GM12874 (cell line): ENCODE measurements around the gene SELENBP1.

Experiments
- TF ChIP-seq, protein P1 (sequence below): IDR thresholded peaks from 2 replicates; pipeline ENCODE4 v1.5.1; 2011; ENCODE audit warnings: low read depth, mild to moderate bottlenecking, control low read depth, low read length, moderate library complexity; ENCODE audit not compliant: insufficient read depth

Gene SELENBP1

DNA sequence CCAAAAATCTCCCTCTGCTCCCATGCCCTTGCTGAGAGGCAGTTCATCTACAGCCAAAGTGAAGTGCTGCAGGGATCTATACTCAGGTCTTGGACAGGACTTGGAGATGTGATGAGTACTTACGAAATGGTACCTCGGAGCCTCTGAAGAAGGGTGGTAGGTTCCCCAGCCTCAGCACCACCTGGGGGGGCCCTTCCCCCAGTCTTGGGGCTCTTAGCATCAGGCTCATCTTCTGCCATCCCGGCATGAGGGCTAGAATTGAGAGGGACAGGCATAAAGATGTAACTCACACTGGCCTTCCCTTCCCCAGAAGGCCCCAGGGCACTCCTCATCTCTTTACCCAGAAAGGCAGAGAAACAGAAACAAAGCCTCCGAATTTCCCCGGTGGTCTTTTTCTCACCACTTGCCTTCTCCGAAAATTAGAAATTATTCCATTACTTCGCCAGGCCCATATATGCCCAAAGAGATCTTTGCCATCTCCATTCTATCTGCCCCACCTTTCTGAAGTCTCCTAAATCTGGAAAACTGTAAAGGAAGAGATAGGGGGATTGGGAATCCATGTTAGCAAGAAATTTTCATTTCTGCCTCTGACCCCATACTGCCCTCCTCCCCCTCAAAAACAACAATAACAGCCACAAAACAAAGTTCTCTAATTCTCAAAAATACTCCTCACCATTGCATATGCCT lies 26.3 kb downstream of the SELENBP1 start:
- TF ChIP-seq, protein P1, sequence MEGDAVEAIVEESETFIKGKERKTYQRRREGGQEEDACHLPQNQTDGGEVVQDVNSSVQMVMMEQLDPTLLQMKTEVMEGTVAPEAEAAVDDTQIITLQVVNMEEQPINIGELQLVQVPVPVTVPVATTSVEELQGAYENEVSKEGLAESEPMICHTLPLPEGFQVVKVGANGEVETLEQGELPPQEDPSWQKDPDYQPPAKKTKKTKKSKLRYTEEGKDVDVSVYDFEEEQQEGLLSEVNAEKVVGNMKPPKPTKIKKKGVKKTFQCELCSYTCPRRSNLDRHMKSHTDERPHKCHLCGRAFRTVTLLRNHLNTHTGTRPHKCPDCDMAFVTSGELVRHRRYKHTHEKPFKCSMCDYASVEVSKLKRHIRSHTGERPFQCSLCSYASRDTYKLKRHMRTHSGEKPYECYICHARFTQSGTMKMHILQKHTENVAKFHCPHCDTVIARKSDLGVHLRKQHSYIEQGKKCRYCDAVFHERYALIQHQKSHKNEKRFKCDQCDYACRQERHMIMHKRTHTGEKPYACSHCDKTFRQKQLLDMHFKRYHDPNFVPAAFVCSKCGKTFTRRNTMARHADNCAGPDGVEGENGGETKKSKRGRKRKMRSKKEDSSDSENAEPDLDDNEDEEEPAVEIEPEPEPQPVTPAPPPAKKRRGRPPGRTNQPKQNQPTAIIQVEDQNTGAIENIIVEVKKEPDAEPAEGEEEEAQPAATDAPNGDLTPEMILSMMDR: no peak

DNA sequence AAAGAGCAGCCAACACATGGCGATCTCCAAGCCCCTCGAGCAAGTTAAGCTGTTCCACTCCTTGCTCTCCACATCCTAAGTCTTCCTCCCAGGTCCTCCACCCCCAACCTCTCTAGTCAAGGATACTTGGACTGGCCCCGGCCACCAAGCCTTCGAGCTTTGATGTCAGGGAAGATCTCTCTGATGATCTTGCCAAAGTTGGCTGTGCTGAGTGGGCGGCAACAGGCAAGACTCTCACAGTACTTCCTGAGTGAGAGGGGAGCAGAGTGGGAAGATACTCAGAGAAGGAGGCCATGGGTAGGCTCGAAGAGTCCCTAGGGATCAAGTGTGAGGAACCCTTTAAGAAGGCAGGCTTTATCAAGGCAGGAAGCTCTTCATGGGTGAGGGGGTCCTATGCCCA lies 28.2 kb downstream of the SELENBP1 start:
- TF ChIP-seq, protein P1: no peak

DNA sequence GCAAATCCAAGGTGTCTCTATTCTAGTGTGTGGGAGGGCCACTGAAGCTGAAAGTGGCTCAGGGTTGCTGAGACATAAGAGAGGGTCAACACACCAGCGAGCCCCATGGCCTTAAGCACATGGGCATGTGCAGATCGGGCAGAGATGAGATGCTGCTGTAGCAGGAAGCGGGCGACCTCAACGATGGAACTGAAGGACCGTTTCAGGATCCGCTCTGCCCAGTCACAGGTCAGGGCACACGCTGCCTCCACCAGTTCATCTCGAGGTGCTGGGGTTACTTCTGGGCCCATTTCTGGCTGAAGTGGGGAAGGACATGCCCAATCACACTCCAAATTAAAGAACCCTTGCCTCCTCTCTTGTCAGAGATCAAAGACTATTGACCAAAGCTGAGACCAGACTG lies 28.9 kb downstream of the SELENBP1 start:
- TF ChIP-seq, protein P1: no peak

DNA sequence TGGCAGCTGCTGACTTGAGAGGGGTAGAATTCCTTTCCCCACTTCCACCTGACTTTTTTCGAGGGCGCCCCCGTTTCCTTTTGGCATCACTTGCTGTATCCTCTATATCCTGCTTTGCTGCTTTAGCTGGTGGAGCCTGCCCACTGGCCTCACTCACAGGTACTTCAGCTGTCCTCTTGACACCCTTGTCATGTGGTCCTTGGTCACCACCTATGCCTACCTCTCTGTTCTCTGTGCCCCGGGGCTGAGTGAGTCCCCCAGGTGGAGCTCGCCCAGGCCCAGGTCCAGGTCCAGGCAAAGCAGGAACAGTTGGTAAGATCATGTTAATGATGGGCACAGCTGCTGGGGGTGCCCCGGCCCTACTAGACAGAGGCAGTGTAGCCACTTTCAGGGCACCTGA lies 29.9 kb downstream of the SELENBP1 start:
- TF ChIP-seq, protein P1: no peak

DNA sequence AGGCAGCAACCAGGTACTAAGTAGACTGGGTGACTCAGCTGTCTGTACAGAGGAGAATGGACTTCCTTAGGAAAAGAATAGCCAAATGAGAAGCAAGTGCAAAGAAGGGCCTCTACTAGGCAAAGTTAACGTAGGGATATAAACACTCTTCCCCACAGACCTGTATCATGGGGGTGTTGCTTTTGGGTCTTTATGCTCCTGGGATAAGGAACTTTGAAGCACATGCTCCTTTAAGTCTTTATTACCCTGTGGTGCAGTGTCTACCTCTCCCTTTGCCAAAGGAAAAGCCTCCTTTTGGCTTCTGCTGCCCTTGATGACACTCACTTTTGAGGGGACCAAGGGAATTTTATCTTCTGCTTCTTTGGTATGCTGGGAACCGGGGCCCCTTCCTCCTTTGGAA lies 30.5 kb downstream of the SELENBP1 start:
- TF ChIP-seq, protein P1: no peak

DNA sequence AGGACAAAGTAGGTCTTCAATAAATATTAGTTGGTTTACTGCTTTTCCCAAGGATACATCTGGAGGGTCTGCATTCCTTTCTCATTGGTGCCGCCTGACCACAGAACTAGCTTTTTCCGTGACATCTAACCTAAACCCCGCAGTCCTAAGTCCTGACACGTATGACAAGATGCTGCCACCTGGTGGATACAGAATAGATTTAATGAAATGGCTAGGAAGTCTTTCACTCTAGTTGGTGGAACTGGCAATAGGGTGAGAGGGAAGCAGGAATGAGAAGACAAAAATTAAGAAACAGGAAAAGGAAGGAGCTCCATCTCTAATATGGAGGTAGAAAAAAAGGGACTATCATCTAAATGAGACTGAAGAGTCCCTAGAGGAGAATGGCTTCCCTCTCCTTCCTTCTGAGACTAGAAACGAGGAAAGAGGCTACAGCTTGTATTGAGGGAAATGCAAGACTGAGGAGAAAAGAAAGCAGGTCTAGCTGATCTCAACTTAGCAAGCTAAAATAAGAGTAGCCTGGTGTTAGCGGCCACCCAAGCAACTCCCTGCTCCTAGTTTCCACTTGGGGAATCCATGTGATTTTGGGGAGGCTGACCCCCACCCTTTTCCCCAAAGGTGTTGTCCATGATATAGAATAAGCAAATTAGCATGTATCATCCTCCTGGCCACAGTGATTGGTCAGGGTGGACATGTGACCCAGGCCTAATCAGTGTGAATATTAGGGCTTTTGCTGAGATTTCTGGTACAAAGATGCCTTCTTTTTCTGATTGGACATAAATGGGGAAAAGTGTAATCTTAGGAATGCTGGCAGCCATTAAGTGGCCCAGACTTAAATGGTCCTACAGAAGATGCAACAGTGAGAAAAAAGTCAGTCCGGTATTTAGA lies 31.4 kb downstream of the SELENBP1 start:
- TF ChIP-seq, protein P1: peak; percentile 54

DNA sequence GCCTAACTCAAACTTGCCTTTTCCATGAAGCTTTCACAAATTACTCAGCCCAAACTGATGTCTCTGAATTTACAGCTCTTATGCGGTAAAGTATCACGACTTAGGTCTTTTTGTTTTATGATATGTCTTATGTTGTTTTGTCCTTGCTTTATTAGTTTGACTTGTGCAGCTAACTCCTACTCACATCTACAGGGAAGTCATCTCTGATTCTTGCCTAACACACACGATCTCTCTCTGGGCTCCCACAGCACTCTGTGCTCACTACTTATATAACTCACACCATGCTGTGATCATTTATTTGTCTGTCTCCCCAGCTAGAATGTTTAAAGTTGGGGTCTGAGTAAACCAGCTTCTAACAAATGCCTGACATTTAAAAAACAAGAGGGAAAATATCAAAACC lies 35.9 kb downstream of the SELENBP1 start:
- TF ChIP-seq, protein P1: no peak
